Measurements from ENCODE around the gene CDKN3.

The CDKN3 gene

GRCh38 chr14:54467280-54467679 is 70.5 kb downstream of the CDKN3 start:
- no peak for DNase-seq
- Mint-ChIP-seq H3K36me3 (peaks cover 21 to 48% of the 10 kb centered on the region in 2 donors), H3K27ac (no peak overlapping the region), H3K27me3 (no peaks in the 10 kb centered on the region), H3K4me1 (no peaks in the 10 kb centered on the region), H3K4me3 (no peak overlapping the region), H3K9me3 (peaks cover 8 to 10% of the 10 kb centered on the region in 2 donors)
- ATAC-seq (replicated peaks) = no peak
